K562 (cell line): ENCODE results near the gene DOCK6. TPM values are rescaled to one million over a fixed set of nuclear protein-coding genes. Genes with fewer than 3 reads are reported as not detected.
A peak's percentile ranks its signal among the peaks of the same experiment; 100 is the strongest.

Experiments
- ATAC-seq: fragments of 200-7000 bp; cut with Tn5 transposase; 3 replicates; pipeline ENCODE4 v1.9.1; 2020; ENCODE audit warnings: moderate library complexity
- BruUV-seq: library from RNA; stranded (reverse); fragments of 400-500 nt; replicated peaks from 2 replicates; lab custom pipeline; 2021; lab: Mats Ljungman, UMichigan
- CTCF ChIA-PET: fragments of 300-600 bp; formaldehyde crosslinking; extraction: SDS; loops from one replicate; lab custom pipeline; 2021; ENCODE audit warnings: low intra/inter-chr PET ratio; lab: Yijun Ruan, JAX
- POLR2A ChIA-PET: fragments of 300-600, 350-650 bp; sonication (Branson Sonifier 250); formaldehyde crosslinking; extraction: SDS; loops from one replicate; lab custom pipeline; 2021; ENCODE audit warnings: antibody characterized with exemption, inconsistent platforms; lab: Yijun Ruan, JAX
- DNase-seq, 4 experiments: peaks; one replicate each; pipeline versions ENCODE4 v3.0.0 to v3.0.0-alpha.2; 2011 to 2018; ENCODE audit warnings: low spot score in 3 of 4, mixed read lengths in 3 of 4; ENCODE audit errors: extremely low read depth in 1 of 4
- FAIRE-seq: peaks from 2 replicates; lab custom pipeline; 2011; peaks lifted over from hg19 to GRCh38; lab: Jason Lieb, UNC
- H2AFZ ChIP-seq: 2 replicates; pipeline ENCODE4 v1.6.0; 2011; ENCODE audit warnings: low read depth, low read length, control low read depth, inconsistent platforms
- H3K27ac ChIP-seq: fragments of 200-600 bp; 3 replicates; pipeline ENCODE4 v1.8.0; 2011; ENCODE audit warnings: low read depth, mild to moderate bottlenecking, control low read depth, inconsistent platforms, low read length, moderate library complexity, mixed read lengths; ENCODE audit errors: extremely low read depth
- H3K27me3 ChIP-seq, 2 experiments: fragments of 300-600 bp in 1 of 2; 2 replicates in 1 of 2; 3 replicates in 1 of 2; pipeline versions ENCODE4 v1.6.0 to v1.8.0; 2011; ENCODE audit warnings: inconsistent platforms in 2 of 2, low read length in 2 of 2, mild to moderate bottlenecking in 1 of 2, mixed read lengths in 1 of 2, moderate library complexity in 1 of 2; ENCODE audit not compliant: control insufficient read depth in 2 of 2, insufficient read depth in 2 of 2
- H3K36me3 ChIP-seq: fragments of 300-600 bp; 3 replicates; pipeline ENCODE4 v1.8.0; 2011; ENCODE audit warnings: mild to moderate bottlenecking, low read length, inconsistent platforms; ENCODE audit not compliant: control insufficient read depth, insufficient read depth
- H3K4me1 ChIP-seq, 2 experiments: fragments of 200-600 bp in 1 of 2; replicated peaks in 1 of 2; 2 replicates in 1 of 2; 3 replicates in 1 of 2; pipeline versions ENCODE4 v1.5.1 to v1.8.0; 2011; ENCODE audit warnings: inconsistent platforms in 2 of 2, low read length in 2 of 2, mild to moderate bottlenecking in 1 of 2, mixed read lengths in 1 of 2, moderate library complexity in 1 of 2; ENCODE audit not compliant: control insufficient read depth in 2 of 2, insufficient read depth in 2 of 2
- H3K4me2 ChIP-seq: 2 replicates; pipeline ENCODE4 v1.6.1; 2011; ENCODE audit warnings: low read length, control low read depth, inconsistent platforms, mixed read lengths; ENCODE audit not compliant: insufficient read depth
- H3K4me3 ChIP-seq: fragments of 200-600 bp; sonication (generic), shearing (Covaris generic); 2 replicates; pipeline ENCODE4 v1.5.1; 2016; ENCODE audit warnings: control low read depth, inconsistent platforms
- H3K79me2 ChIP-seq: fragments of 200-600 bp; 3 replicates; pipeline ENCODE4 v1.8.0; 2011; ENCODE audit warnings: low read length, inconsistent platforms; ENCODE audit not compliant: control insufficient read depth, insufficient read depth
- H3K9ac ChIP-seq, 2 experiments: 2 replicates each; pipeline versions ENCODE4 v1.6.0 to v1.6.1; 2011; ENCODE audit warnings: low read depth in 2 of 2, low read length in 2 of 2, control low read depth in 1 of 2, inconsistent platforms in 1 of 2, mild to moderate bottlenecking in 1 of 2, mixed read lengths in 1 of 2; ENCODE audit not compliant: insufficient read depth in 1 of 2
- H3K9me1 ChIP-seq: one replicate; pipeline ENCODE4 v1.6.0; 2011; ENCODE audit warnings: inconsistent platforms, mild to moderate bottlenecking, low read length, moderate library complexity; ENCODE audit not compliant: control insufficient read depth, insufficient read depth
- H3K9me3 ChIP-seq: replicated peaks from 2 replicates; pipeline ENCODE4 v1.5.1; 2011; ENCODE audit warnings: low read depth, low read length, inconsistent platforms; ENCODE audit not compliant: control insufficient read depth, insufficient read depth
- H4K20me1 ChIP-seq: replicated peaks from 2 replicates; pipeline ENCODE4 v1.6.1; 2011; ENCODE audit warnings: low read length, inconsistent platforms, mixed read lengths; ENCODE audit not compliant: control insufficient read depth, insufficient read depth
- CHCHD3 ChIP-seq: fragments of 250-450 bp; sonication (Bioruptor Pico); IDR thresholded peaks from 2 replicates; pipeline ENCODE4 v2.1.2; 2022; ENCODE audit warnings: mild to moderate bottlenecking
- CSDE1 ChIP-seq, 2 experiments: fragments of 450-650 bp; IDR thresholded peaks; 2 replicates each; pipeline ENCODE4 v1.6.1; 2016; ENCODE audit warnings: mild to moderate bottlenecking in 1 of 2
- NFYB ChIP-seq: IDR thresholded peaks from 2 replicates; pipeline ENCODE4 v1.6.1; 2011; ENCODE audit warnings: mild to moderate bottlenecking, moderate library complexity; ENCODE audit not compliant: insufficient read length; ENCODE audit errors: extremely low read depth
- PTRF ChIP-seq: fragments of 450-650 bp; IDR thresholded peaks from 2 replicates; pipeline ENCODE4 v1.6.1; 2016; ENCODE audit warnings: mild to moderate bottlenecking, missing genetic modification characterization, missing compliant biosample characterization
- RAD51 ChIP-seq: fragments of 450-650 bp; IDR thresholded peaks from 2 replicates; pipeline ENCODE4 v1.7.1; 2016; ENCODE audit warnings: low read depth, mild to moderate bottlenecking, borderline replicate concordance
- TARDBP ChIP-seq: fragments of 450-650 bp; IDR thresholded peaks from 2 replicates; pipeline ENCODE4 v1.6.1; 2016
- TSC22D4 ChIP-seq: fragments of 450-650 bp; IDR thresholded peaks from 2 replicates; pipeline ENCODE4 v1.6.1; 2016; ENCODE audit warnings: missing genetic modification characterization, missing biosample characterization, control low read depth
- U2AF2 ChIP-seq: fragments of 200-400 bp; formaldehyde crosslinking; optimal IDR thresholded peaks from 2 replicates; pipeline ENCODE3; 2017; ENCODE audit warnings: low read depth, mild to moderate bottlenecking, low read length
- ZBTB8A ChIP-seq: fragments of 450-650 bp; IDR thresholded peaks from 2 replicates; pipeline ENCODE4 v1.6.1; 2018; ENCODE audit warnings: mild to moderate bottlenecking, moderate library complexity; ENCODE audit not compliant: partially characterized antibody
- ZFP91 ChIP-seq: sonication (generic); formaldehyde crosslinking; IDR thresholded peaks from 2 replicates; pipeline ENCODE4 v1.8.0; 2022; ENCODE audit warnings: mild to moderate bottlenecking, missing genetic modification reagents
- ZNF239 ChIP-seq: fragments of 250-450 bp; sonication (Bioruptor Pico); IDR thresholded peaks from 2 replicates; pipeline ENCODE4 v1.4.0; 2020; ENCODE audit warnings: mild to moderate bottlenecking
- ZSCAN29 ChIP-seq: fragments of 450-650 bp; IDR thresholded peaks from 2 replicates; pipeline ENCODE4 v1.6.1; 2017
- WGBS: fragments of 100-300 bp; shearing (Covaris generic); methylation state at CpG from one replicate; pipeline ENCODE4 v1.1.6; 2016; ENCODE audit warnings: low coverage, mixed read lengths; ENCODE audit not compliant: insufficient coverage; ENCODE audit errors: missing lambda C conversion rate; 5-methylcytosine and 5-hydroxymethylcytosine counted together
- in situ Hi-C: fragments of 300-500 bp; cut with MboI; formaldehyde crosslinking; loops from 4 replicates; pipeline ENCODE4 v1.15.0; 2018; ENCODE audit warnings: inconsistent platforms, mixed read lengths
- intact Hi-C: fragments of 100-400 bp; cut with micrococcal nuclease; formaldehyde crosslinking; loops from 2 replicates; pipeline ENCODE4 v1.14.2; 2022
- polyA plus RNA-seq, 8 experiments: library from polyadenylated mRNA; depleted of rRNA in 4 of 8; stranded (reverse) in 5 of 8; unstranded in 3 of 8; fragments of >200 nt; fragmentation: Nextera tagmentation in 2 of 8; fragmentation: Illumina TruSeq in 1 of 8; extraction: Ambion mirVana in 2 of 8; extraction: Trizol in 1 of 8; gene quantifications; 2 replicates each; pipeline versions ENCODE4 v1.2.1 to v1.2.3, GENCODE V29; 2011 to 2014; ENCODE audit warnings: inconsistent platforms in 1 of 8, missing spikeins in 1 of 8
- total RNA-seq, 7 experiments: library from RNA; depleted of rRNA in 6 of 7; stranded (reverse); fragments of >200 nt in 6 of 7; fragmentation: Illumina TruSeq in 2 of 7; extraction: Trizol in 2 of 7; gene quantifications; 2 replicates each; pipeline versions ENCODE4 v1.2.1 to v1.2.3, GENCODE V29; 2011 to 2021; ENCODE audit warnings: low replicate concordance in 1 of 7
- TF ChIP-seq, protein P1 (sequence below): sonication (generic); formaldehyde crosslinking; IDR thresholded peaks from 2 replicates; pipeline ENCODE4 v1.5.0; 2020; ENCODE audit warnings: missing genetic modification reagents
- TF ChIP-seq, protein P2 (sequence below): sonication (generic); formaldehyde crosslinking; IDR thresholded peaks from 2 replicates; pipeline ENCODE4 v1.9.0; 2022; ENCODE audit warnings: mild to moderate bottlenecking, missing genetic modification reagents
- TF ChIP-seq, protein P3 (sequence below): fragments of 250-450 bp; sonication (Bioruptor Pico); IDR thresholded peaks from 2 replicates; pipeline ENCODE4 v1.4.0; 2020

The DOCK6 gene
- total and polyA plus RNA-seq, 9 of the 15 experiments (the other 6 are each of a cell fraction or from before 2014, with no cell fraction given), result 0.35 to 19.3 (median 3.8) TPM

DNA sequence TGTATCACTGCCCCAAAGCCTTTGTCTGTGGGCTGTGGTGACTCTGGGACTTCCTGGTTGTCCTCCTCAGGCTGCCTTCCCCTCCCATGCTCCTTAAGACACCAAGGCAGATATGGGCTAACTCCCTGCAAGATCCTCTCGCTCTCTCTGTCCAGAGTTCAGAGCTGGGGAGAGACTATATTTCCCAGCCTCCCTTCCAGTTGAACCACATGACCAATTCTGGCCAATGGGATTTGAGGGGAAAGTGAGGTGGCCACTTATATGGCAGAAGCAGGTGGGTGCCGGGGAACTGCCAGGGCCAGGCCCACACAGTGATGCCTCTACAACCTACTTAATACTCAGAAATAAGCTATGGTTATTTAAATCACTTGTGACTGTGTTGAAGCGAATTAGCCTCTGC is 39.1 kb downstream of the DOCK6 start:
- Histone ChIP-seq H4K20me1 (peaks cover 3% of the 10 kb centered on the region; the same call in 1 of the 2 replicates), H3K4me1 (peaks cover 4 to 13% of the 10 kb centered on the region in 2 experiments; a peak in 3 of 5 replicates), H3K9me1 (peaks cover 4% of the 10 kb centered on the region), H2AFZ (no peak overlapping the region), H3K4me3 (no peak overlapping the region), H3K79me2 (no peaks in the 10 kb centered on the region), H3K27me3 (no peaks in the 10 kb centered on the region), H3K9me3 (peaks cover 4% of the 10 kb centered on the region; the same call in 1 of the 2 replicates), H3K9ac (0 out of 4 replicates have a peak overlapping the region, but pooled peaks of 1 of the 2 experiments have one; percentile 55), H3K27ac (no peak overlapping the region), H3K4me2 (no peak overlapping the region), H3K36me3 (no peaks in the 10 kb centered on the region)
- no peak for FAIRE-seq
- no TSS peak for BruUV-seq
- ChIA-PET CTCF (no interaction called here), POLR2A (interaction anchor here (0.6 kb wide), 1 partner anchor 29 kb away, joined by 3 read pairs; no protein-coding TSS in a partner anchor)
- WGBS, result 52% methylated on average over 3 of the region's 3 CpGs
- peak; percentile 19 to 75 (median 52) for DNase-seq
- peak; percentile 8; the same call in 1 of the 3 replicates for ATAC-seq
- in situ Hi-C loops (no loop called here), intact Hi-C loops (no loop called here)
- TF ChIP-seq ZFP91 (no peak), ZBTB8A (no peak), PTRF (tag) (no peak), CHCHD3 (CRISPR knock-in tag) (no peak), ZSCAN29 (no peak), ZNF239 (CRISPR knock-in tag) (no peak), U2AF2 (no peak), TARDBP (no peak), RAD51 (peak; percentile 28; the same call in 1 of the 2 replicates), NFYB (peak; percentile 90), TSC22D4 (tag) (no peak), CSDE1 (IDR thresholded peaks at IDR 0.05) (no peak)
- TF ChIP-seq, protein P1, sequence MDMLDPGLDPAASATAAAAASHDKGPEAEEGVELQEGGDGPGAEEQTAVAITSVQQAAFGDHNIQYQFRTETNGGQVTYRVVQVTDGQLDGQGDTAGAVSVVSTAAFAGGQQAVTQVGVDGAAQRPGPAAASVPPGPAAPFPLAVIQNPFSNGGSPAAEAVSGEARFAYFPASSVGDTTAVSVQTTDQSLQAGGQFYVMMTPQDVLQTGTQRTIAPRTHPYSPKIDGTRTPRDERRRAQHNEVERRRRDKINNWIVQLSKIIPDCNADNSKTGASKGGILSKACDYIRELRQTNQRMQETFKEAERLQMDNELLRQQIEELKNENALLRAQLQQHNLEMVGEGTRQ (CRISPR knock-in tag), result peak; percentile 67
- TF ChIP-seq, protein P2, sequence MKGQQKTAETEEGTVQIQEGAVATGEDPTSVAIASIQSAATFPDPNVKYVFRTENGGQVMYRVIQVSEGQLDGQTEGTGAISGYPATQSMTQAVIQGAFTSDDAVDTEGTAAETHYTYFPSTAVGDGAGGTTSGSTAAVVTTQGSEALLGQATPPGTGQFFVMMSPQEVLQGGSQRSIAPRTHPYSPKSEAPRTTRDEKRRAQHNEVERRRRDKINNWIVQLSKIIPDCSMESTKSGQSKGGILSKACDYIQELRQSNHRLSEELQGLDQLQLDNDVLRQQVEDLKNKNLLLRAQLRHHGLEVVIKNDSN (CRISPR knock-in tag), result peak; percentile 64
- TF ChIP-seq, protein P3, sequence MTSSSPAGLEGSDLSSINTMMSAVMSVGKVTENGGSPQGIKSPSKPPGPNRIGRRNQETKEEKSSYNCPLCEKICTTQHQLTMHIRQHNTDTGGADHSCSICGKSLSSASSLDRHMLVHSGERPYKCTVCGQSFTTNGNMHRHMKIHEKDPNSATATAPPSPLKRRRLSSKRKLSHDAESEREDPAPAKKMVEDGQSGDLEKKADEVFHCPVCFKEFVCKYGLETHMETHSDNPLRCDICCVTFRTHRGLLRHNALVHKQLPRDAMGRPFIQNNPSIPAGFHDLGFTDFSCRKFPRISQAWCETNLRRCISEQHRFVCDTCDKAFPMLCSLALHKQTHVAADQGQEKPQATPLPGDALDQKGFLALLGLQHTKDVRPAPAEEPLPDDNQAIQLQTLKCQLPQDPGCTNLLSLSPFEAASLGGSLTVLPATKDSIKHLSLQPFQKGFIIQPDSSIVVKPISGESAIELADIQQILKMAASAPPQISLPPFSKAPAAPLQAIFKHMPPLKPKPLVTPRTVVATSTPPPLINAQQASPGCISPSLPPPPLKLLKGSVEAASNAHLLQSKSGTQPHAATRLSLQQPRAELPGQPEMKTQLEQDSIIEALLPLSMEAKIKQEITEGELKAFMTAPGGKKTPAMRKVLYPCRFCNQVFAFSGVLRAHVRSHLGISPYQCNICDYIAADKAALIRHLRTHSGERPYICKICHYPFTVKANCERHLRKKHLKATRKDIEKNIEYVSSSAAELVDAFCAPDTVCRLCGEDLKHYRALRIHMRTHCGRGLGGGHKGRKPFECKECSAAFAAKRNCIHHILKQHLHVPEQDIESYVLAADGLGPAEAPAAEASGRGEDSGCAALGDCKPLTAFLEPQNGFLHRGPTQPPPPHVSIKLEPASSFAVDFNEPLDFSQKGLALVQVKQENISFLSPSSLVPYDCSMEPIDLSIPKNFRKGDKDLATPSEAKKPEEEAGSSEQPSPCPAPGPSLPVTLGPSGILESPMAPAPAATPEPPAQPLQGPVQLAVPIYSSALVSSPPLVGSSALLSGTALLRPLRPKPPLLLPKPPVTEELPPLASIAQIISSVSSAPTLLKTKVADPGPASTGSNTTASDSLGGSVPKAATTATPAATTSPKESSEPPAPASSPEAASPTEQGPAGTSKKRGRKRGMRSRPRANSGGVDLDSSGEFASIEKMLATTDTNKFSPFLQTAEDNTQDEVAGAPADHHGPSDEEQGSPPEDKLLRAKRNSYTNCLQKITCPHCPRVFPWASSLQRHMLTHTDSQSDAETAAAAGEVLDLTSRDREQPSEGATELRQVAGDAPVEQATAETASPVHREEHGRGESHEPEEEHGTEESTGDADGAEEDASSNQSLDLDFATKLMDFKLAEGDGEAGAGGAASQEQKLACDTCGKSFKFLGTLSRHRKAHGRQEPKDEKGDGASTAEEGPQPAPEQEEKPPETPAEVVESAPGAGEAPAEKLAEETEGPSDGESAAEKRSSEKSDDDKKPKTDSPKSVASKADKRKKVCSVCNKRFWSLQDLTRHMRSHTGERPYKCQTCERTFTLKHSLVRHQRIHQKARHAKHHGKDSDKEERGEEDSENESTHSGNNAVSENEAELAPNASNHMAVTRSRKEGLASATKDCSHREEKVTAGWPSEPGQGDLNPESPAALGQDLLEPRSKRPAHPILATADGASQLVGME (CRISPR knock-in tag), result no peak
